HEK293 (cell line): ENCODE measurements around the gene ILDR1.

Source experiments
- CTCF ChIA-PET: fragments of 350-600 bp; formaldehyde crosslinking; extraction: SDS; loops from one replicate; lab custom pipeline; 2021; ENCODE audit warnings: antibody characterized with exemption; lab: Yijun Ruan, JAX
- POLR2A ChIA-PET: fragments of 300-600 bp; formaldehyde crosslinking; extraction: SDS; loops from one replicate; lab custom pipeline; 2020; ENCODE audit warnings: antibody characterized with exemption, inconsistent platforms; lab: Yijun Ruan, JAX
- H3K27ac ChIP-seq: fragments of 200-500 bp; sonication (Bioruptor generic); 2 replicates; pipeline ENCODE4 v1.5.1; 2014; ENCODE audit warnings: low read depth, low read length, control low read depth, inconsistent platforms; ENCODE audit errors: extremely low read depth
- H3K36me3 ChIP-seq, 2 experiments: fragments of 200-500 bp in 1 of 2; sonication (Bioruptor generic) in 1 of 2; 1 replicate in 1 of 2; 2 replicates in 1 of 2; pipeline ENCODE4 v1.5.1; 2014 to 2017; ENCODE audit warnings: inconsistent platforms in 2 of 2, low read length in 2 of 2; ENCODE audit not compliant: control insufficient read depth in 2 of 2, insufficient read depth in 1 of 2
- H3K4me1 ChIP-seq: fragments of 200-500 bp; sonication (Bioruptor generic); 2 replicates; pipeline ENCODE4 v1.5.1; 2014; ENCODE audit warnings: mild to moderate bottlenecking, low read length, inconsistent platforms; ENCODE audit not compliant: control insufficient read depth, insufficient read depth
- H3K4me3 ChIP-seq: 2 replicates; pipeline ENCODE4 v1.5.1; 2011; ENCODE audit warnings: low read depth, mild to moderate bottlenecking, control low read depth, low read length, moderate library complexity
- H3K9me3 ChIP-seq: fragments of 200-500 bp; sonication (Bioruptor generic); 2 replicates; pipeline ENCODE4 v1.5.1; 2014; ENCODE audit warnings: low read depth, low read length, inconsistent platforms; ENCODE audit not compliant: control insufficient read depth, insufficient read depth
- GLI4 ChIP-seq: fragments of 450-650 bp; formaldehyde crosslinking; IDR thresholded peaks from 2 replicates; pipeline ENCODE4 v1.5.1; 2016; ENCODE audit warnings: missing biosample characterization, missing genetic modification characterization
- HOXA7 ChIP-seq: sonication (generic); formaldehyde crosslinking; IDR thresholded peaks from 2 replicates; pipeline ENCODE4 v1.8.1; 2022; ENCODE audit warnings: missing genetic modification reagents, borderline replicate concordance
- MYNN ChIP-seq: fragments of 450-650 bp; formaldehyde crosslinking; IDR thresholded peaks from 2 replicates; pipeline ENCODE4 v1.5.1; 2016; ENCODE audit warnings: missing biosample characterization, missing genetic modification characterization, borderline replicate concordance
- PATZ1 ChIP-seq: fragments of 450-650 bp; formaldehyde crosslinking; IDR thresholded peaks from 2 replicates; pipeline ENCODE4 v1.5.1; 2016; ENCODE audit warnings: missing biosample characterization, missing genetic modification characterization
- PRDM1 ChIP-seq: fragments of 450-650 bp; formaldehyde crosslinking; IDR thresholded peaks from 2 replicates; pipeline ENCODE4; 2016; ENCODE audit warnings: missing biosample characterization, missing genetic modification characterization
- TRIM28 ChIP-seq: IDR thresholded peaks from 2 replicates; pipeline ENCODE4 v1.6.1; 2011; ENCODE audit warnings: low read length, control low read depth, borderline replicate concordance
- ZFHX2 ChIP-seq: fragments of 450-650 bp; formaldehyde crosslinking; conservative IDR thresholded peaks from 2 replicates; pipeline ENCODE4 v1.5.1; 2016; ENCODE audit warnings: missing biosample characterization, missing genetic modification characterization
- ZNF112 ChIP-seq: fragments of 450-650 bp; formaldehyde crosslinking; IDR thresholded peaks from 2 replicates; pipeline ENCODE4 v1.5.0; 2017; ENCODE audit warnings: missing biosample characterization, missing genetic modification characterization
- ZNF18 ChIP-seq: fragments of 450-650 bp; formaldehyde crosslinking; IDR thresholded peaks from 2 replicates; pipeline ENCODE4 v1.5.1; 2016; ENCODE audit warnings: missing biosample characterization, missing genetic modification characterization
- ZNF280C ChIP-seq: fragments of 450-650 bp; formaldehyde crosslinking; IDR thresholded peaks from 2 replicates; pipeline ENCODE4 v1.5.1; 2016; ENCODE audit warnings: missing biosample characterization, missing genetic modification characterization
- ZNF302 ChIP-seq: fragments of 450-650 bp; formaldehyde crosslinking; IDR thresholded peaks from 2 replicates; pipeline ENCODE4 v1.5.1; 2016; ENCODE audit warnings: missing biosample characterization, missing genetic modification characterization, low read depth
- ZNF311 ChIP-seq: fragments of 450-650 bp; formaldehyde crosslinking; IDR thresholded peaks from 2 replicates; pipeline ENCODE4 v1.5.1; 2017; ENCODE audit warnings: missing biosample characterization, missing genetic modification characterization, borderline replicate concordance
- ZNF555 ChIP-seq: fragments of 450-650 bp; formaldehyde crosslinking; conservative IDR thresholded peaks from 2 replicates; pipeline ENCODE4 v1.5.1; 2017; ENCODE audit warnings: missing biosample characterization, mild to moderate bottlenecking, missing genetic modification characterization, inconsistent platforms
- ZNF621 ChIP-seq: fragments of 450-650 bp; formaldehyde crosslinking; IDR thresholded peaks from 2 replicates; pipeline ENCODE4 v1.5.1; 2017; ENCODE audit warnings: missing biosample characterization, missing genetic modification characterization
- TF ChIP-seq, protein P1 (sequence below): fragments of 450-650 bp; formaldehyde crosslinking; IDR thresholded peaks from 2 replicates; pipeline ENCODE4 v1.5.1; 2016; ENCODE audit warnings: missing biosample characterization, missing genetic modification characterization
- TF ChIP-seq, protein P2 (sequence below): fragments of 450-650 bp; formaldehyde crosslinking; IDR thresholded peaks from 2 replicates; pipeline ENCODE4 v1.5.1; 2017; ENCODE audit warnings: missing biosample characterization, missing genetic modification characterization
- TF ChIP-seq, protein P3 (sequence below): fragments of 450-650 bp; formaldehyde crosslinking; conservative IDR thresholded peaks from 2 replicates; pipeline ENCODE4 v1.5.1; 2016; ENCODE audit warnings: low read depth, missing biosample characterization, missing genetic modification characterization
- TF ChIP-seq, protein P4 (sequence below): IDR thresholded peaks from 2 replicates; pipeline ENCODE4 v1.6.1; 2011; ENCODE audit warnings: mild to moderate bottlenecking, low read depth, low read length, borderline replicate concordance

ILDR1 gene

GRCh38 chr3:122024800-122025199 is 2.8 kb upstream of the ILDR1 start:
- H3K27ac ChIP-seq: no peak overlapping the region
- no peaks in the 10 kb centered on the region for H3K36me3 ChIP-seq
- ChIA-PET POLR2A (no interaction called here), CTCF (interaction anchor here (1.0 to 1.5 kb wide), 2 partner anchors 10 to 28 kb away, joined by 3 to 4 read pairs; no protein-coding TSS in a partner anchor)
- H3K9me3 ChIP-seq: no peaks in the 10 kb centered on the region
- no peaks in the 10 kb centered on the region for H3K4me1 ChIP-seq
- TF ChIP-seq ZNF18 (tag by site-specific recombination) (no peak), ZNF621 (tag by site-specific recombination) (no peak), ZNF311 (tag by site-specific recombination) (no peak), GLI4 (tag by site-specific recombination) (no peak), HOXA7 (CRISPR knock-in tag) (no peak), PRDM1 (tag by site-specific recombination) (no peak), ZFHX2 (no peak)
- TF ChIP-seq, protein P1, sequence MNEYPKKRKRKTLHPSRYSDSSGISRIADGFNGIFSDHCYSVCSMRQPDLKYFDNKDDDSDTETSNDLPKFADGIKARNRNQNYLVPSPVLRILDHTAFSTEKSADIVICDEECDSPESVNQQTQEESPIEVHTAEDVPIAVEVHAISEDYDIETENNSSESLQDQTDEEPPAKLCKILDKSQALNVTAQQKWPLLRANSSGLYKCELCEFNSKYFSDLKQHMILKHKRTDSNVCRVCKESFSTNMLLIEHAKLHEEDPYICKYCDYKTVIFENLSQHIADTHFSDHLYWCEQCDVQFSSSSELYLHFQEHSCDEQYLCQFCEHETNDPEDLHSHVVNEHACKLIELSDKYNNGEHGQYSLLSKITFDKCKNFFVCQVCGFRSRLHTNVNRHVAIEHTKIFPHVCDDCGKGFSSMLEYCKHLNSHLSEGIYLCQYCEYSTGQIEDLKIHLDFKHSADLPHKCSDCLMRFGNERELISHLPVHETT: no peak
- TF ChIP-seq, protein P2, sequence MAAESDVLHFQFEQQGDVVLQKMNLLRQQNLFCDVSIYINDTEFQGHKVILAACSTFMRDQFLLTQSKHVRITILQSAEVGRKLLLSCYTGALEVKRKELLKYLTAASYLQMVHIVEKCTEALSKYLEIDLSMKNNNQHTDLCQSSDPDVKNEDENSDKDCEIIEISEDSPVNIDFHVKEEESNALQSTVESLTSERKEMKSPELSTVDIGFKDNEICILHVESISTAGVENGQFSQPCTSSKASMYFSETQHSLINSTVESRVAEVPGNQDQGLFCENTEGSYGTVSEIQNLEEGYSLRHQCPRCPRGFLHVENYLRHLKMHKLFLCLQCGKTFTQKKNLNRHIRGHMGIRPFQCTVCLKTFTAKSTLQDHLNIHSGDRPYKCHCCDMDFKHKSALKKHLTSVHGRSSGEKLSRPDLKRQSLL: no peak
- H3K4me3 ChIP-seq: no peak overlapping the region

DNA sequence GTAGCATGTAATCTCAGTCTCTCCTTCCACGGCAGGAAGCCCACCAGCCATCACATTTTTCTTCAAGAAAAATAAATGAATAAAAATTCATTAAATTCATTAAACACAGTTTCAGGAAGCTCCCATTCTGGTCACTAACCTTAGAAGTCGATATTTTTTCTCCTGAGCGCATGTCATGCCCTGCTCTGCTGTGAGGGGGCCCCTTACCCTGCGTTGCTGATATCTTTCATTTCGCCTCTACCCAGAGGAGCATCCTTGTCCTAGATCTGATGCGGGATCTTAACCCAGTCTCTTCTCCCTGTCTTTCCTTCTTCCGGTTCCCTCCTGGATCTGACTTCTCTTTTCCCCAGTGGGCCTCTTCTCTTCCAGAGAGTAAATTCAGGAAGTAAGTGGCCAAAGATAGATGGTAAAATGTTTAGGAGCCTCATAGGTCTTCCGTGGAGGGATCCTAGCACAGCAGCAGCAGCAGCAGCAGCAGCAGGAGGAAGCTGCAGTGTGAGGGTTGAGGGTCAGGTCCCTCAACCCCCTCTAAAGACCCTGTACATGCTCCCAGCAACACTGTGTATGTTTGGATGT is 1.4 kb upstream of the ILDR1 start:
- POLR2A ChIA-PET: no interaction called here
- TF ChIP-seq TRIM28 (no peak), ZNF302 (tag by site-specific recombination) (no peak), PATZ1 (tag by site-specific recombination) (no peak), ZNF555 (tag by site-specific recombination) (no peak), ZNF280C (tag by site-specific recombination) (no peak), ZNF112 (no peak), MYNN (tag by site-specific recombination) (no peak)
- TF ChIP-seq, protein P3, sequence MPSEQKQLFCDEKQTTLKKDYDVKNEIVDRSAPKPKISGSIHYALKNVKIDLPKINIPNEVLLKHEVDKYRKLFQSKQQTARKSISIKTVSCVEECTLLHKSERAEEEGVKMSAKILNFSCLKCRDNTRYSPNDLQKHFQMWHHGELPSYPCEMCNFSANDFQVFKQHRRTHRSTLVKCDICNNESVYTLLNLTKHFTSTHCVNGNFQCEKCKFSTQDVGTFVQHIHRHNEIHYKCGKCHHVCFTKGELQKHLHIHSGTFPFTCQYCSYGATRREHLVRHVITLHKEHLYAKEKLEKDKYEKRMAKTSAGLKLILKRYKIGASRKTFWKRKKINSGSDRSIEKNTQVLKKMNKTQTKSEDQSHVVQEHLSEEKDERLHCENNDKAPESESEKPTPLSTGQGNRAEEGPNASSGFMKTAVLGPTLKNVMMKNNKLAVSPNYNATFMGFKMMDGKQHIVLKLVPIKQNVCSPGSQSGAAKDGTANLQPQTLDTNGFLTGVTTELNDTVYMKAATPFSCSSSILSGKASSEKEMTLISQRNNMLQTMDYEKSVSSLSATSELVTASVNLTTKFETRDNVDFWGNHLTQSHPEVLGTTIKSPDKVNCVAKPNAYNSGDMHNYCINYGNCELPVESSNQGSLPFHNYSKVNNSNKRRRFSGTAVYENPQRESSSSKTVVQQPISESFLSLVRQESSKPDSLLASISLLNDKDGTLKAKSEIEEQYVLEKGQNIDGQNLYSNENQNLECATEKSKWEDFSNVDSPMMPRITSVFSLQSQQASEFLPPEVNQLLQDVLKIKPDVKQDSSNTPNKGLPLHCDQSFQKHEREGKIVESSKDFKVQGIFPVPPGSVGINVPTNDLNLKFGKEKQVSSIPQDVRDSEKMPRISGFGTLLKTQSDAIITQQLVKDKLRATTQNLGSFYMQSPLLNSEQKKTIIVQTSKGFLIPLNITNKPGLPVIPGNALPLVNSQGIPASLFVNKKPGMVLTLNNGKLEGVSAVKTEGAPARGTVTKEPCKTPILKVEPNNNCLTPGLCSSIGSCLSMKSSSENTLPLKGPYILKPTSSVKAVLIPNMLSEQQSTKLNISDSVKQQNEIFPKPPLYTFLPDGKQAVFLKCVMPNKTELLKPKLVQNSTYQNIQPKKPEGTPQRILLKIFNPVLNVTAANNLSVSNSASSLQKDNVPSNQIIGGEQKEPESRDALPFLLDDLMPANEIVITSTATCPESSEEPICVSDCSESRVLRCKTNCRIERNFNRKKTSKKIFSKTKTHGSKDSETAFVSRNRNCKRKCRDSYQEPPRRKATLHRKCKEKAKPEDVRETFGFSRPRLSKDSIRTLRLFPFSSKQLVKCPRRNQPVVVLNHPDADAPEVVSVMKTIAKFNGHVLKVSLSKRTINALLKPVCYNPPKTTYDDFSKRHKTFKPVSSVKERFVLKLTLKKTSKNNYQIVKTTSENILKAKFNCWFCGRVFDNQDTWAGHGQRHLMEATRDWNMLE (tag by site-specific recombination): no peak
- TF ChIP-seq, protein P4, sequence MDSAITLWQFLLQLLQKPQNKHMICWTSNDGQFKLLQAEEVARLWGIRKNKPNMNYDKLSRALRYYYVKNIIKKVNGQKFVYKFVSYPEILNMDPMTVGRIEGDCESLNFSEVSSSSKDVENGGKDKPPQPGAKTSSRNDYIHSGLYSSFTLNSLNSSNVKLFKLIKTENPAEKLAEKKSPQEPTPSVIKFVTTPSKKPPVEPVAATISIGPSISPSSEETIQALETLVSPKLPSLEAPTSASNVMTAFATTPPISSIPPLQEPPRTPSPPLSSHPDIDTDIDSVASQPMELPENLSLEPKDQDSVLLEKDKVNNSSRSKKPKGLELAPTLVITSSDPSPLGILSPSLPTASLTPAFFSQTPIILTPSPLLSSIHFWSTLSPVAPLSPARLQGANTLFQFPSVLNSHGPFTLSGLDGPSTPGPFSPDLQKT: no peak

More for the DNA sequence above, 1.4 kb upstream of the ILDR1 start:
- no peak overlapping the region for H3K4me3 ChIP-seq
- no peaks in the 10 kb centered on the region for H3K9me3 ChIP-seq
- H3K4me1 ChIP-seq: no peaks in the 10 kb centered on the region
- CTCF ChIA-PET: no interaction called here
- no peaks in the 10 kb centered on the region for H3K36me3 ChIP-seq
- H3K27ac ChIP-seq: no peak overlapping the region
